Stimulated activated CD4-positive, alpha-beta T cell treated with anti-CD3 and anti-CD28 coated beads, Interleukin-1b, Interleukin-23, amount 100 ng/mL, for 1 hour (primary cell): ENCODE measurements around the gene RO60.
"Not testable (repeated sequence)": the region's sequence is repeated elsewhere in the genome, so short reads cannot be mapped to it uniquely, and the experiment has no call there.

Experiments used
- DNase-seq, 2 donors: peaks; one replicate each; pipeline ENCODE4 v3.0.0-alpha.2; 2020; ENCODE audit warnings: low read depth in 2 of 2

The RO60 gene

GRCh38 chr1:193059282-193060114, at the start of gene RO60, which contains the start of gene UCHL5:
RO60 (plus strand) TSS chr1:193059612; CDS start chr1:193069055, 9,443 bp downstream.
UCHL5 (minus strand) TSS chr1:193059360; CDS start chr1:193059260, 100 bp downstream.
- peak; percentile 78 to 82 for DNase-seq

GRCh38 chr1:193011406-193011805, 48.0 kb upstream of the RO60 start:
- no peak for DNase-seq

GRCh38 chr1:193013005-193013404, 46.4 kb upstream of the RO60 start:
- DNase-seq = no peak

GRCh38 chr1:193013707-193014106, 45.7 kb upstream of the RO60 start:
- DNase-seq = no peak

- no peak for DNase-seq
Measured at GRCh38 chr1:193014400-193014799, 45.0 kb upstream of the RO60 start.

GRCh38 chr1:193016788-193017187, 42.6 kb upstream of the RO60 start:
- no peak for DNase-seq

- no peak for DNase-seq
Measured at GRCh38 chr1:193019442-193020026, 39.9 kb upstream of the RO60 start.

GRCh38 chr1:193025218-193025617, 34.2 kb upstream of the RO60 start:
- no peak for DNase-seq

GRCh38 chr1:193030280-193030679, 29.1 kb upstream of the RO60 start:
- no peak for DNase-seq

- DNase-seq = no peak
Measured at GRCh38 chr1:193031431-193031830, 28.0 kb upstream of the RO60 start.

GRCh38 chr1:193032643-193033427, 26.6 kb upstream of the RO60 start:
- DNase-seq = not testable (repeated sequence)

- no peak for DNase-seq
Measured at GRCh38 chr1:193033610-193034009, 25.8 kb upstream of the RO60 start.

GRCh38 chr1:193036337-193037047, 22.9 kb upstream of the RO60 start:
- DNase-seq = no peak

GRCh38 chr1:193040011-193040410, 19.4 kb upstream of the RO60 start:
- no peak for DNase-seq

- DNase-seq = no peak
Measured at GRCh38 chr1:193042766-193043691, 16.4 kb upstream of the RO60 start.

- DNase-seq = not testable (repeated sequence)
Measured at GRCh38 chr1:193048913-193049312, 10.5 kb upstream of the RO60 start.

GRCh38 chr1:193054169-193054675, 5.2 kb upstream of the RO60 start:
- no peak for DNase-seq

GRCh38 chr1:193058529-193059281, 707 bp upstream of the RO60 start:
- DNase-seq = peak in 1 of 2 donors; percentile 7

GRCh38 chr1:193060115-193060403, 647 bp downstream of the RO60 start:
- no peak for DNase-seq

- no peak for DNase-seq
Measured at GRCh38 chr1:193060406-193060805, 994 bp downstream of the RO60 start.
